HEK293 (cell line): Measurements from ENCODE around the gene WDPCP.

Experiments
- GFI1B ChIP-seq: fragments of 450-650 bp; formaldehyde crosslinking; IDR thresholded peaks from 2 replicates; pipeline ENCODE4 v1.5.1; 2016; ENCODE audit warnings: missing biosample characterization, missing genetic modification characterization
- HIC1 ChIP-seq: fragments of 450-650 bp; formaldehyde crosslinking; IDR thresholded peaks from 2 replicates; pipeline ENCODE4 v1.5.1; 2016; ENCODE audit warnings: missing biosample characterization, missing genetic modification characterization
- KLF10 ChIP-seq: fragments of 450-650 bp; IDR thresholded peaks from 2 replicates; pipeline ENCODE4 v1.5.1; 2018; ENCODE audit warnings: missing biosample characterization, mild to moderate bottlenecking, missing genetic modification characterization
- KLF16 ChIP-seq: fragments of 450-650 bp; formaldehyde crosslinking; IDR thresholded peaks from 2 replicates; pipeline ENCODE4 v1.5.1; 2017; ENCODE audit warnings: missing biosample characterization, missing genetic modification characterization
- KLF17 ChIP-seq: fragments of 450-650 bp; formaldehyde crosslinking; IDR thresholded peaks from 2 replicates; pipeline ENCODE4 v1.5.1; 2016; ENCODE audit warnings: missing biosample characterization, missing genetic modification characterization
- MEIS1 ChIP-seq: sonication (generic); formaldehyde crosslinking; IDR thresholded peaks from 2 replicates; pipeline ENCODE4 v1.8.1; 2022; ENCODE audit warnings: missing genetic modification reagents, mild to moderate bottlenecking, borderline replicate concordance
- OVOL3 ChIP-seq: fragments of 450-650 bp; formaldehyde crosslinking; IDR thresholded peaks from 2 replicates; pipeline ENCODE4 v1.5.1; 2016; ENCODE audit warnings: missing biosample characterization, missing genetic modification characterization
- SP3 ChIP-seq: fragments of 450-650 bp; formaldehyde crosslinking; IDR thresholded peaks from 2 replicates; pipeline ENCODE4 v1.5.1; 2016; ENCODE audit warnings: missing biosample characterization, missing genetic modification characterization
- WT1 ChIP-seq: fragments of 450-650 bp; formaldehyde crosslinking; IDR thresholded peaks from 2 replicates; pipeline ENCODE4 v1.5.1; 2016; ENCODE audit warnings: missing biosample characterization, missing genetic modification characterization
- ZBTB11 ChIP-seq: fragments of 450-650 bp; formaldehyde crosslinking; conservative IDR thresholded peaks from 2 replicates; pipeline ENCODE4 v1.5.1; 2016; ENCODE audit warnings: low read depth, missing biosample characterization, missing genetic modification characterization
- ZBTB17 ChIP-seq: fragments of 450-650 bp; formaldehyde crosslinking; IDR thresholded peaks from 2 replicates; pipeline ENCODE4 v1.5.1; 2016; ENCODE audit warnings: missing biosample characterization, missing genetic modification characterization
- ZBTB21 ChIP-seq: fragments of 450-650 bp; formaldehyde crosslinking; IDR thresholded peaks from 2 replicates; pipeline ENCODE4 v1.5.1; 2017; ENCODE audit warnings: missing biosample characterization, missing genetic modification characterization
- ZBTB7A ChIP-seq: fragments of 450-650 bp; formaldehyde crosslinking; IDR thresholded peaks from 2 replicates; pipeline ENCODE4 v1.5.1; 2016; ENCODE audit warnings: low read depth, missing biosample characterization, missing genetic modification characterization
- ZNF112 ChIP-seq: fragments of 450-650 bp; formaldehyde crosslinking; IDR thresholded peaks from 2 replicates; pipeline ENCODE4 v1.5.0; 2017; ENCODE audit warnings: missing biosample characterization, missing genetic modification characterization
- ZNF335 ChIP-seq: fragments of 450-650 bp; formaldehyde crosslinking; conservative IDR thresholded peaks from 2 replicates; pipeline ENCODE4 v1.5.1; 2016; ENCODE audit warnings: missing biosample characterization, missing genetic modification characterization
- ZNF341 ChIP-seq: fragments of 450-650 bp; formaldehyde crosslinking; IDR thresholded peaks from 2 replicates; pipeline ENCODE4; 2016; ENCODE audit warnings: low read depth, missing biosample characterization, missing genetic modification characterization
- ZNF449 ChIP-seq: fragments of 450-650 bp; formaldehyde crosslinking; IDR thresholded peaks from 2 replicates; pipeline ENCODE4 v1.5.1; 2017; ENCODE audit warnings: missing biosample characterization, mild to moderate bottlenecking, missing genetic modification characterization, moderate library complexity
- ZNF548 ChIP-seq: fragments of 450-650 bp; formaldehyde crosslinking; IDR thresholded peaks from 2 replicates; pipeline ENCODE4 v1.5.1; 2016; ENCODE audit warnings: missing biosample characterization, missing genetic modification characterization
- ZNF561 ChIP-seq: fragments of 450-650 bp; IDR thresholded peaks from 2 replicates; pipeline ENCODE4 v1.5.1; 2018; ENCODE audit warnings: missing biosample characterization, missing genetic modification characterization, borderline replicate concordance
- ZNF660 ChIP-seq: fragments of 450-650 bp; IDR thresholded peaks from 2 replicates; pipeline ENCODE4 v1.5.1; 2018; ENCODE audit warnings: missing biosample characterization, mild to moderate bottlenecking, missing genetic modification characterization
- ZNF692 ChIP-seq: fragments of 450-650 bp; formaldehyde crosslinking; IDR thresholded peaks from 2 replicates; pipeline ENCODE4 v1.5.1; 2016; ENCODE audit warnings: missing biosample characterization, missing genetic modification characterization
- ZNF704 ChIP-seq: fragments of 450-650 bp; formaldehyde crosslinking; IDR thresholded peaks from 2 replicates; pipeline ENCODE4 v1.5.1; 2016; ENCODE audit warnings: missing biosample characterization, missing genetic modification characterization
- ZXDB ChIP-seq: fragments of 450-650 bp; formaldehyde crosslinking; IDR thresholded peaks from 2 replicates; pipeline ENCODE4 v1.5.1; 2016; ENCODE audit warnings: missing biosample characterization, missing genetic modification characterization

Gene WDPCP

GRCh38 chr2:63588385-63589147, at the start of gene WDPCP, which contains the start of gene MDH1 (continued):
- TF ChIP-seq ZNF449: peak; percentile 91
- peak; percentile 64 for TF ChIP-seq ZBTB21 (tag by site-specific recombination)
- TF ChIP-seq KLF10 (tag by site-specific recombination): no peak
- peak; percentile 90 for TF ChIP-seq SP3
- TF ChIP-seq ZNF112 (tag by site-specific recombination): no peak
- TF ChIP-seq GFI1B: peak; percentile 92
- no peak for TF ChIP-seq MEIS1 (CRISPR knock-in tag)
- TF ChIP-seq ZNF692 (tag by site-specific recombination): peak; percentile 59
- TF ChIP-seq ZNF335: peak; percentile 80
- TF ChIP-seq ZBTB17 (tag by site-specific recombination): peak; percentile 99
- TF ChIP-seq ZXDB (tag by site-specific recombination): peak; percentile 94
- TF ChIP-seq ZNF341 (tag by site-specific recombination): peak; percentile 92
- TF ChIP-seq WT1 (tag by site-specific recombination): peak; percentile 39; the same call in 1 of the 2 replicates
- peak; percentile 98 for TF ChIP-seq ZBTB11
- no peak for TF ChIP-seq HIC1
- TF ChIP-seq ZNF660 (tag by site-specific recombination): 0 out of 2 replicates have a peak, but pooled peaks have one; percentile 71
- no peak for TF ChIP-seq ZNF704
- TF ChIP-seq KLF16 (tag by site-specific recombination): peak; percentile 85
- TF ChIP-seq ZBTB7A (tag by site-specific recombination): 0 out of 2 replicates have a peak, but pooled peaks have one; percentile 58
- TF ChIP-seq KLF17 (tag by site-specific recombination): peak; percentile 82
- 0 out of 2 replicates have a peak, but pooled peaks have one; percentile 76 for TF ChIP-seq OVOL3
- peak; percentile 84 for TF ChIP-seq ZNF561 (tag by site-specific recombination)
- TF ChIP-seq ZNF548: no peak
- TF ChIP-seq, all 188 proteins: peak for 53
